Left ventricle myocardium inferior (tissue), 1 donor: ENCODE measurements around the gene RAD21L1. TPM values are rescaled to one million over a fixed set of nuclear protein-coding genes. Genes with fewer than 3 reads are reported as not detected.

Experiments used
- DNase-seq: peaks from one replicate; pipeline ENCODE4 v3.0.0-alpha.2; 2020
- H3K27ac ChIP-seq: fragments of 200-600 bp; replicated peaks from 2 replicates; pipeline ENCODE4 v1.8.0; 2021
- H3K27me3 ChIP-seq: fragments of 200-600 bp; 2 replicates; pipeline ENCODE4 v1.8.0; 2021; ENCODE audit warnings: low read depth
- H3K36me3 ChIP-seq: fragments of 200-600 bp; 2 replicates; pipeline ENCODE4 v1.8.0; 2021
- H3K4me1 ChIP-seq: fragments of 200-600 bp; 2 replicates; pipeline ENCODE4 v1.8.0; 2021
- H3K4me3 ChIP-seq: fragments of 200-600 bp; 2 replicates; pipeline ENCODE4 v1.8.0; 2021; ENCODE audit warnings: mild to moderate bottlenecking, moderate library complexity
- H3K9me3 ChIP-seq: fragments of 200-600 bp; replicated peaks from 2 replicates; pipeline ENCODE4 v1.8.0; 2021
- CTCF ChIP-seq: fragments of 200-600 bp; IDR thresholded peaks from 2 replicates; pipeline ENCODE4 v1.8.0; 2021; ENCODE audit warnings: antibody characterized with exemption, mild to moderate bottlenecking, borderline replicate concordance
- intact Hi-C: fragments of 100-400 bp; cut with micrococcal nuclease; formaldehyde crosslinking; loops from one replicate; pipeline ENCODE4 v1.11.0; 2022
- total RNA-seq: library from RNA; stranded (reverse); fragmentation: NEBNext Ultra II Directional; extraction: Animal tissue kit (Norgen Biotek cat#: 25700); gene quantifications from one replicate; pipeline ENCODE4 v1.2.1, GENCODE V29; 2021
- donor health status: DM: no; HTN: yes; CAD: no; lungs with severe emphysema.

Gene RAD21L1
- total RNA-seq, 1 donor from 2014 or later = not detected

DNA sequence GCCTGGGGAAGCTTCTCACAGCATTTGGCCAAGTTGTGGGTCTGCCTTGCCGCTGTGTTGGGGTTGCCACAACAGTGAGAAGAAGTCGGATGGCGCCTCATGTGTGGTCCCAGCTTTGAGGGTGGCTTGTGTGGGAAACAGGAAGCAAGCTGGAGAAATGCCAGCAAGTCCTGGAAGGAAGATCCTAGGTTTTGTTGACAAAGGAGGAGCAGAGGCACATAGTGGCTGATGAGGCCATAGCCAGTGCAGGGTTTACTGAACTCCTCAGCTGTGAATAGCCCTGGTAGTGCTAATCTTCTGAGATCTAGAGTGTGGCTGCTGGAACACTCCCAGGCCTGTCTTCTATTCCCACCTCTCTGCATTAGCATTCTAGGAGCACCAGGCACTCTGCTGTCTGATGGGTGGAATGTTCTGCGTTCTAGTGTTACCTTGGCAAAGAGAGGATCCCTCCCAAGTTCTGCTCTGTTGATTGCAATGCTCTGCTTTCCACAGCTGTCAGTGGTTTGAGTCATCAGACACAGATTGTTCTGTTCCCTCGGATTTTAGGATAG is 65.4 kb downstream of the RAD21L1 start:
- Histone ChIP-seq H3K27me3 (no peaks in the 10 kb centered on the region), H3K4me3 (no peak overlapping the region), H3K27ac (no peak overlapping the region), H3K36me3 (no peaks in the 10 kb centered on the region), H3K9me3 (no peaks in the 10 kb centered on the region), H3K4me1 (peaks cover 28% of the 10 kb centered on the region)
- DNase-seq = no peak
- intact Hi-C loops = no loop called here
- TF ChIP-seq CTCF = no peak

- peaks cover 18% of the 10 kb centered on the region for H3K4me1 ChIP-seq
- no peak for DNase-seq
- no peak for TF ChIP-seq CTCF
- H3K9me3 ChIP-seq = no peaks in the 10 kb centered on the region
- no peaks in the 10 kb centered on the region for H3K27me3 ChIP-seq
- intact Hi-C loops = no loop called here
- no peak overlapping the region for H3K27ac ChIP-seq
- peaks cover 10% of the 10 kb centered on the region for H3K36me3 ChIP-seq
- no peak overlapping the region for H3K4me3 ChIP-seq
These were observed 66.8 kb downstream of the RAD21L1 start for GRCh38 chr20:1292620-1293019.

DNA sequence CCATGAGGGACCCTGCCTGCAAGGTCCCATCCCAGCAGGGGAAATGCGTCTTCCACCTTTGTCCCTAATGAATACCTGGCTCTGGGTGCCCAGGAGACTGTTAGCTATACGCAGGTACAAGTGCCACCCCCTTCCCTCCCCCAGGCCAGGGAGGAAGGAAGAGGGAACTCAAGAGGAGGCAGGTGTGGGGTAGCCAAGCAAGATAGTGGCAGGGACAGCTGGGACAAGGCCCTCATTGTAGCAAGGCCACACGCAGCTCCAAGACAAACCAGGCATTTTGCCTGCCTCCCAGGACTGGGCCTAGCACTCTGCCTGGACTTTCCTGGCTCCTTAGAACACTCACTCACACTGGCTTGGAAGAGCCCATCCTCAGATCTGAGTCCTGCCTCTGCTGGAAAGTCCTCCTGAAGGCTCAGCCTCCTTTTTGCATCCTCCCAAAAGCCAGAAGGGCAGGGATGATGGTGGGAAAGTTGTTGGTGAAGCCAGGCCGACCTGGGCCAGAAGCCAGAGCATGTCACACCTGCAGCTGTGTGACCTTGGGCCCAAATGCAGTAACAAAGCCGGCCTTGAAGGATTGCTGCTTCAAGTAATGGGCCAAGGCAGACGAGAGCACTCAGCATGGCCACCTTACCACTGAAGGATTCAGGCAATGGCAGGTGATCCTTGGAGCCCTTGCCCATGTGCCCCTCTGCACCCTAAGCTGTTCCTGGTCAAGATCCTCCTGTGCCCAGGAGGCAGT is 68.0 kb downstream of the RAD21L1 start:
- H3K27ac ChIP-seq = no peak overlapping the region
- intact Hi-C loops = no loop called here
- peaks cover 11% of the 10 kb centered on the region for H3K4me1 ChIP-seq
- H3K9me3 ChIP-seq = no peaks in the 10 kb centered on the region
- DNase-seq = no peak
- H3K36me3 ChIP-seq = peaks cover 10% of the 10 kb centered on the region
- no peak for TF ChIP-seq CTCF
- H3K27me3 ChIP-seq = no peaks in the 10 kb centered on the region
- H3K4me3 ChIP-seq = no peak overlapping the region

- Histone ChIP-seq H3K36me3 (peaks cover 10% of the 10 kb centered on the region), H3K4me1 (peaks cover 11% of the 10 kb centered on the region)
These were observed 68.7 kb downstream of the RAD21L1 start for GRCh38 chr20:1294497-1294896.

DNA sequence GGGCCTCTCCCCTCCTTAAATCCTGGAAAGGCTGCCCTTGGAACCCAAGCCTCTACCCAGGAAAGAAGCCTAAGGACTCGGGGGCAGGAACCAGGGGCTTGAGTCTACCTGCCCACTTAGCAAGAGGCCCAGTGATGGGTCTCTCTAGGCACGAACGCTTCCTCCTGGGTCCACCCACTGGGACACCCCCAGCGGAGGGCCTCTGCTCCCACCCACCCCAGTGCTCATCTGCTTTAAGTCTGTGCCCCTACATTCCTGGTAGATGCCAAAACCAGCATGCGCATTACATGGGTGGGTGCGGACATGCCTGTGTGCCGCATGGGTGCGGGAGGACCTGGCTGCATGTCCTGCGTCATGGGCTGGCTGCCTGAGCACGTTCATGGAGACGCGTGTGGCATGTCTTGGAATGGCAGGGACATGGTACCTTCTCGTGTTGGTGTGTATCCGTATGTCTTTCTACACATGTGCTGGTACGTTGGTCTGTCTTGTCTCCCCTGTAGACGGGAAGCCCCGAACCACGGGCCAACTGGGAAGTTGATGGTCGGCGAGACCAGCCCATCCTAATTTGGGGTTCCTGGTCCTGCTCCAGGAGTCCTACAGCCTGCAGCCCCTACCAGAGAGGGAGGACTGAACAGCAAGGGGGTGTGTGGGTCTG is 69.6 kb downstream of the RAD21L1 start:
- intact Hi-C loops = no loop called here
- no peak overlapping the region for H3K27ac ChIP-seq
- no peaks in the 10 kb centered on the region for H3K9me3 ChIP-seq
- H3K4me3 ChIP-seq = no peak overlapping the region
- peaks cover 13% of the 10 kb centered on the region for H3K36me3 ChIP-seq
- H3K27me3 ChIP-seq = no peaks in the 10 kb centered on the region
- peaks cover 11% of the 10 kb centered on the region for H3K4me1 ChIP-seq
- TF ChIP-seq CTCF = no peak
- DNase-seq = no peak

More at GRCh38 chr20:1294497-1294896, 68.7 kb downstream of the RAD21L1 start:
- H3K9me3 ChIP-seq = no peaks in the 10 kb centered on the region
- intact Hi-C loops = no loop called here
- TF ChIP-seq CTCF = no peak
- no peak overlapping the region for H3K4me3 ChIP-seq
- no peaks in the 10 kb centered on the region for H3K27me3 ChIP-seq
- DNase-seq = no peak
- no peak overlapping the region for H3K27ac ChIP-seq
